Fibroblast of skin of back (primary cell): ENCODE results near the gene BTF3L4.
A peak's percentile ranks its signal among the peaks of the same experiment; 100 is the strongest.
"Not testable (repeated sequence)": the region's sequence is repeated elsewhere in the genome, so short reads cannot be mapped to it uniquely, and the experiment has no call there.

Experiments
- DNase-seq: peaks from one replicate; pipeline ENCODE4 v3.0.0-alpha.2; 2013

BTF3L4 gene

GRCh38 chr1:52055866-52056162, 281 bp upstream of the BTF3L4 start:
- DNase-seq: no peak

GRCh38 chr1:52056937-52057231, 789 bp downstream of the BTF3L4 start:
- peak; percentile 57 for DNase-seq

- DNase-seq: no peak
These were observed 1.2 kb downstream of the BTF3L4 start for GRCh38 chr1:52057255-52057654.

GRCh38 chr1:52057876-52058415, 1.9 kb downstream of the BTF3L4 start:
- peak; percentile 34 for DNase-seq

- DNase-seq: peak; percentile 27
These were observed 3.2 kb downstream of the BTF3L4 start for GRCh38 chr1:52059321-52059720.

GRCh38 chr1:52059888-52060287, 3.8 kb downstream of the BTF3L4 start:
- no peak for DNase-seq

- no peak for DNase-seq
These were observed 4.7 kb downstream of the BTF3L4 start for GRCh38 chr1:52060822-52061221.

- no peak for DNase-seq
These were observed 7.1 kb downstream of the BTF3L4 start for GRCh38 chr1:52063192-52063591.

GRCh38 chr1:52070704-52071103, 14.6 kb downstream of the BTF3L4 start:
- no peak for DNase-seq

- no peak for DNase-seq
These were observed 16.2 kb downstream of the BTF3L4 start for GRCh38 chr1:52072291-52072690.

- not testable (repeated sequence) for DNase-seq
These were observed 21.2 kb downstream of the BTF3L4 start for GRCh38 chr1:52077277-52077676.

- DNase-seq: no peak
These were observed 23.9 kb downstream of the BTF3L4 start for GRCh38 chr1:52080014-52080415.

GRCh38 chr1:52087892-52088291, 31.8 kb downstream of the BTF3L4 start:
- not testable (repeated sequence) for DNase-seq

- not testable (repeated sequence) for DNase-seq
These were observed 38.2 kb downstream of the BTF3L4 start for GRCh38 chr1:52094300-52094699.

- no peak for DNase-seq
These were observed 40.1 kb downstream of the BTF3L4 start for GRCh38 chr1:52096216-52096615.

GRCh38 chr1:52098139-52098871, 42.2 kb downstream of the BTF3L4 start:
- no peak for DNase-seq

- DNase-seq: no peak
These were observed 46.4 kb downstream of the BTF3L4 start for GRCh38 chr1:52102336-52103013.

GRCh38 chr1:52111492-52111891, 55.4 kb downstream of the BTF3L4 start:
- no peak for DNase-seq

- DNase-seq: no peak
These were observed 56.4 kb downstream of the BTF3L4 start for GRCh38 chr1:52112489-52112888.

GRCh38 chr1:52119301-52120079, 63.4 kb downstream of the BTF3L4 start:
- DNase-seq: no peak

GRCh38 chr1:52122384-52122783, 66.3 kb downstream of the BTF3L4 start:
- no peak for DNase-seq

GRCh38 chr1:52123622-52124021, 67.5 kb downstream of the BTF3L4 start:
- no peak for DNase-seq

- DNase-seq: no peak
These were observed 69.8 kb downstream of the BTF3L4 start for GRCh38 chr1:52125736-52126359.
